HG03159 (cell line): ENCODE measurements around the gene ATP6V0A1.
"Not testable (repeated sequence)": the region's sequence is repeated elsewhere in the genome, so short reads cannot be mapped to it uniquely, and the experiment has no call there.

ENCODE experiments used
- ATAC-seq: cut with Tn5 transposase; IDR thresholded peaks from one replicate; pipeline ENCODE4 v1.9.1; 2021; ENCODE audit warnings: mild to moderate bottlenecking, moderate library complexity; ENCODE audit not compliant: unreplicated experiment

Gene ATP6V0A1

GRCh38 chr17:42475835-42476234, 17.2 kb downstream of the ATP6V0A1 start:
- no peak for ATAC-seq

DNA sequence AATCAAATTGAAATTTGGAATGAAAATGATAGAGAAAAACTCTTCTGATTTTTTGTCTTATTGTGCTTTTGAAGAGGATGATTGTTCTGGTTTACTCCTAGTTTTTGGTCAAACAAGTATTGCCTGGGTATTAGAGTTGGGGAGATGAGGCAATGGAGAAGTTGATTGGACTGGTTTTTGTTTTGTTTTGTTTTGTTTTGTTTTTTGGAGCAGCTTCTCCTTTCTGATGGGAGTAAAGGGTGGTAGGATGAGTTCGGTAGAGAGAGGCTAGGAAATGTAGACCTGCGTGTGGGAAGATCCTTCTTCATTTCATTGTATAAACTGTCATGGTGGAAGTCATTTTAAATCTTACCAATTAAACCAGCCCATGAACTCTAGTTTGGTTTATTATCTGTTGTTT, 17.7 kb downstream of the ATP6V0A1 start:
- ATAC-seq = no peak

DNA sequence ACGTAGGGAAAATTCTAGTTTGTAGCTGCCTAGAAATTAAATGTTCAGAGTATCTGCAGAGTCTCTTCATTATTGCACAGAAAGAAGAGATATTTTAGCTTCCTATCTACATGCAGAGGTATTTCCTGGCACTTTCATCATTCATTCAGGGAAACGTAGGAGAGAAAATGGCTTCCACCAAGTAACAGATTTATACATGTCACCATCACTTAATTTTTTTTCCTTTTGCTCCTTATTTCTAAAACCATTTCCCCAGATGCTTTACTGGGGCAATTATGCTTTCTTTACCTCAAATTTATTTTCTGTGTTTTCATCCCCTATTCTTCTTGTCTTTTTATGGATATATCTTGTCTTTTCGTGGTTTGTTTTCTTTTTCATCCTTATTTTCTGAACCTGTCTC, 18.5 kb downstream of the ATP6V0A1 start:
- no peak for ATAC-seq

DNA sequence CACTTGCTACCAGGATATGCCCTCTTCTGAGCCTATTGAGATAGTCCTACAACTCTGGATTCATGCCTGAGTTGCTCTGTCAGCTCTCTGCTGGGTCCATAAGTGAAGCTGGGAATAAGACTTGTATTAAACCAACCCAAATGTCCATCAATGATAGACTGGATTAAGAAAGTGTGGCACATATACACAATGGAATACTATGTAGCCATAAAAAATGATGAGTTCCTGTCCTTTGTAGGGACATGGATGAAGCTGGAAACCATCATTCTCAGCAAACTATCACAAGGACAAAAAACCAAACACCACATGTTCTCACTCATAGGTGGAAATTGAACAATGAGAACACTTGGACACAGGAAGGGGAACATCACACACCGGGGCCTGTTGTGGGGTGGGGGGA, 19.1 kb downstream of the ATP6V0A1 start:
- not testable (repeated sequence) for ATAC-seq

- ATAC-seq = no peak
Observed at GRCh38 chr17:42484304-42484703, 25.6 kb downstream of the ATP6V0A1 start.

DNA sequence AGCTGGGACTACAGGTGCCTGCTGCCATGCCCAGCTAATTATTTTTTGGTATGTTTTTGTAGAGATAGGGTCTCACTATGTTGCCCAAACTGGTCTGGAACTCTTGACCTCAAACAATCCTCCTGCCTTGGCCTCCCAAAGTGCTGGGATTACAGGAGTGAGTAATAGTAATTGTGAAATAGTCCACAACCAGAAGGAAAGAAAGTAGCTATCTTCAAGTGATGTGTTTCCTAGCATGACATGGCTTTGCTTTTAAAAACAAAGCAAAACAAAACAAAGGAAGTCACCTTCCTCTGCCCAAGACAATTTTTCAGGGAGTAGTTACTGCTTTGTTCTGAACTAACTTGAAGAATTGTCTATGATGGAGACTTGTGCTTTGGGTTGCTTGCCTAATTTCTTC, 27.0 kb downstream of the ATP6V0A1 start:
- ATAC-seq = no peak

DNA sequence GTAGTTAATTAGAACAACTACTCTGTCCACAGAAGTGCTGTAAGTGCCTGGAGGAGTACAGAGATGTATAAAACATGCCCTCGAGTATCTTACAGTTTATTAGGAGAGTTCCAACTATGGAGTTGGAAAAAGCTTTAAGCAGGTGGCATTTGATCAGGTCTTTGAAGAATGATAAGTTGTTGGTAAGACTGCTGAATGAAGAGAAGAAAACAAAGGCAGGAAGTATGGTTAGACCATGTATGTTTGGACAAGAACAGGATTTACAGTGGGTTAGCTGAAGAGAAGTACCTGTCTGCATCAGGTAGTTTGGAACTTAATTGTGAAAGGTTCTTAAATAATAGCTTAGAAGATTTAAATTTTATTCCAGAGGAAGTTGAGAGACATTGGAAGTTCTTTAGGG, 29.4 kb downstream of the ATP6V0A1 start:
- no peak for ATAC-seq

DNA sequence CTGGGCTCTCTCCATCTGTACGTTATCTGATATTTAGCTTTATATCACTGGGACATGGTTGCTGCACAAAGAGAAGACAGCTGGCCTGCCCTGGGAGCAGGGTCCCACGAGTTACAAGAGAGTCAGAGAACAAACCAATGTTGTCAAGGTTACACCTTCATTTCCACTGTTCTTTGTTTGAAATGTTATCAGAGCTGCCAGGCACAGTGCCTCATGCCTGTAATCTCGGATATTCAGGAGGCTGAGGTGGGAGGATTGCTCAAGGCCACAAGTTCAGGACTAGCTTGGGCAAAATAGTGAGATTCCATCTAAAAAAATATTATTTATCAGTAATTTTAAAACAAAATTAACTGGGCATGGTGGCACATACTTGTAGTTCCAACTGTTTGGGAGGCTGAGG, 34.6 kb downstream of the ATP6V0A1 start:
- no peak for ATAC-seq

- ATAC-seq = no peak
Observed at GRCh38 chr17:42494673-42495072, 36.0 kb downstream of the ATP6V0A1 start.

DNA sequence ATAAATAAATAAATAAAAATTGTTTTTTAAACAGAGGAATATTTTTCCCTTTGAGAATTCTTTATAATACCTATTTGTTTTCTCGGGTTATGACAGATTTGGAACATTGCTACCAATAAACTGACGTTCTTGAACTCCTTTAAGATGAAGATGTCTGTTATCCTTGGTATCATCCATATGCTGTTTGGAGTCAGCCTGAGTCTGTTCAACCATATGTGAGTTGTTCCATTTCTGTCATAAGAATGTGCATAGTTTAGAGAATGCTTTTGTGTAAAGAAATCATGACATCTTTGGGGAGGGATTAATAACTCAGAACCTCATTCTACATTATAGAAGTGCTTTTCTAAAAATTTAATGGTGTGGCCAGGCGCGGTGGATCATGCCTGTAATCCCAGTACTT, 40.1 kb downstream of the ATP6V0A1 start:
- ATAC-seq = no peak

DNA sequence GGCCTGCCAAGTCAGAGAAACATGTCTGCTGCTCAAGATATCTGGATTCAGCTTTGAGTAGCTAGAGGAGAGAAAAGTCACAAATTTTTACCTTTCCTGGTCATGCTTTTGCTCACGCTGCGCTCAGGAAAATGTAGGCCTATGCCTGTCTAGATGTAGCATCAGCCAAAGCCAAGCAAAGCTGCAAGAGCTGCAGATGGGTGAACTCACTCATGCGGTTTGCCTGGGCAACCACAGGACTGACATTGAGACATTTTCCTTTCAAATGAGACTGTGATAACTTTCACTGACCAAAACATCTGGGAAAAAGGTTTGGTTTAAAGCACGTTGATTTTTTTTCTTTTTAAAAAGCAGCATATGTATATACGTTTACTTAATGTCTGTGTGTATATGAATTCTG, 43.4 kb downstream of the ATP6V0A1 start:
- no peak for ATAC-seq

DNA sequence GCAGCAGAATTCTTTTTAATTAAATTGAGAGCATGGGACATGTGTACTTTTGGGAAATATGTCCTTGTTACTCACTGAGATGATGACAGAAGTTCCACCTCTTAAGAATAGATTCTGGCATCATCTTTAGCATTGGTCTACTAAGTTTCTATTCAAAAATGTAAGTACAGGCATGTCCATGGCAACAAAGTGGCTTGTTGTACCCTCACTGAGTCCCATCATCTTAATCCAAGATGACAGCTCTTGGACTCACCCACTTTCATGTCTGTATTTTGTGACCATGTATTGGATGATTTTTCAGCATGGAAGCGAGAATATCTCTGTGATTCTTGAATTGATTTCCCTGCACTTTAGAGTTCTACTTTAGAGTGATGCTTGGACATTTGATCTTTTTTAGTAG, 44.2 kb downstream of the ATP6V0A1 start:
- no peak for ATAC-seq

GRCh38 chr17:42507671-42508070, 49.0 kb downstream of the ATP6V0A1 start:
- ATAC-seq = no peak

DNA sequence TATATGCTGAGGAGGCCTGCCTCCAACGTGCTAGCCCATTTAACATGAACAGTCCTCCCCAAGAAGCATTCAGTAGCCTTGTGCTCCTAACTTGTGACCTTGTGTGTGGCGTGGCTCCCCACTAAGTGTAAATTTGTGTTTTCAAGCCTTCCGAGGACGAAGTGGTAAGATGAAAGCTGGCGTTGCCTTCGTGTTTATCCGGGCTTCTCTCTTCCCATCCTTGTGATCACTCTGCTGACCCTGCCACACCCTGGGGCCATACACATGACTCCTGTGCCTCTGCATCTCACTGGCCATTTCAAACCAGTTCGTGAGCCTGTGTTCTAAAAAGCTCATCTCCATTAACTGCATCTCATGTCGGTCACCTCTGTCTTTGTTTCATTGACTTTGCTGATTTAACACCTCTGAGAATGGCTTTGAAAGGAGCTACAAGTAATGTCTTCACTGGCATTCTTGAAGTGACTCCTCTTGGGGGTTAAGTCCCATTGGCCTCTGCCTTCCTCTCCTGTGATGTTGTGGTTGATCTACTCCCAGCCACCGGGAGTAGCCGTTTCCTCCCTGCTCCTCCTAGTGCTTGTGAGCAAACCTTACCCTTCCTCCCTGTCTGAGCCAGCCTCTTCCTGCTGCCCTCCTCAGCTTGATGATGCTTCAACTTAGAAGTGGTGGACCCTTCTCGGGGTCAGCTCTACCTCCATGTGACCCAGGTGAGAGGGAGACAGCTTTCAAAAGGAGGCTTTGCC, 49.9 kb downstream of the ATP6V0A1 start:
- ATAC-seq = no peak

DNA sequence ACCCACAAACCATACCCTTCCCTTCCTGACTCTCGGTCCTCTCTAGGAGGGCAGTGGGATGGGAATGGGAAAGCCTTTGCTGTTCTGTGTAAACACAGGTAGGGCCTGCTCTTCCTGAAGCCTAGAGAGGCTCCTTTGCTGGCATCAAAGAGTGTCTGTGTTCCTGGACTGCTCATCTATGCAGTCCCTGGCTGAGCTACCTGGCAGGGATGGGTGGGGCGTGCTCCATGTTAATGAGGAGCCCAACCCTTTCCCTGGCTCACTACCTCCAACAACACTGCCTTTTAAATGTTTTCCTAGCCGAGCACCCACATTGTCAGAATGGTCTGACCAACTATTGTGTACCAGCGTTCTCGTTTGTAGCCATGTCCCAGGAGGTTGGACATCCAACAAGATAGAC, 50.7 kb downstream of the ATP6V0A1 start:
- no peak for ATAC-seq

DNA sequence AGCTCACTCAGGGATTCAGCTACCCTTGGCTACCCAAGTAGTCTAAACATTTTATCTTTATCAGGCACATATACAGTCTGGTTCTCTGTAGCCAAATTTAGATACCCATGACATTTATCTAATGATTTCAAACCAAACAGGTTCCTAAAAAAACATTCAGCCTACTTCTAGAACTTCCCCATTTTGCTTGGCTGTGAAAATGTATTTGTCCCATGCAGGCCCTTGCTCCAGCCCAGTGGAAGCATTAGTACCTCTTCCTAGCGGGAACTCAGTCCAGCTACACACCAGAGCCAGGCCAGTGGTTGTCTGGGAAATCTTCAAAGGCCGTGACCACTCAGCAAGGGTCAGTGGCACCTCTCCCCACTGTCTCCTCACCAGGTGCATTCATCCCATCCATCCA, 51.2 kb downstream of the ATP6V0A1 start:
- no peak for ATAC-seq

- no peak for ATAC-seq
Observed at GRCh38 chr17:42512246-42512645, 53.6 kb downstream of the ATP6V0A1 start.

DNA sequence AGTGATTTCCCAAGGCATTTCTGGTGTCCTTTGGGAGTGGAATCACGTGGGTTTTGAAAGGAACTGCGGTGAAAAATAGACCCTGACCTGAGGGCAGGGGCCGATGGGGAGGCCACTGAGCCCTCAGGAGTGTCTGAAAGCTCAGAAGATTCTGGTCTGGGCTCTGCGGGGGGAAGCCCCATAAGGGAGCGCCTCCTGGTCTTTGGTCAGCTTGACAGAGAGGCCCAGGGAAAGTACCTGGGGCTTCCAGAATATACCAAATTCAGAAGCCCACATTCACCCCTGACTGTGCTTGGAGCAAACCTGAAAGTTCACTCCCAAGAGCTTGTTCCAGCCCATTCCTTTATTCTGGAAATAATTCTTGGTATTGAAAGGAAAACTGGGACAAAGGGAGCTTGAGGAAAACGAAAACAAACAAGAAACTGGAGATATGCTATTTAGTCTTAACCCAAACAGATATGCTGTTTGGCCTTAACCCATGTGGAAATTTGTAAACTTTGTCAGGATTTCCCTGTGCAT, 54.1 kb downstream of the ATP6V0A1 start:
- ATAC-seq = no peak

- ATAC-seq = no peak
Observed at GRCh38 chr17:42513686-42514085, 55.0 kb downstream of the ATP6V0A1 start.

- ATAC-seq = no peak
Observed at GRCh38 chr17:42514279-42514678, 55.6 kb downstream of the ATP6V0A1 start.

- no peak for ATAC-seq
Observed at GRCh38 chr17:42514867-42515266, 56.2 kb downstream of the ATP6V0A1 start.

- no peak for ATAC-seq
Observed at GRCh38 chr17:42517516-42517915, 58.8 kb downstream of the ATP6V0A1 start.
